Measurements from ENCODE around the gene KCNC2. TPM values are rescaled to one million over a fixed set of nuclear protein-coding genes. Genes with fewer than 3 reads are reported as not detected.

Gene KCNC2
- total RNA-seq, 1 donor from 2014 or later = not detected

DNA sequence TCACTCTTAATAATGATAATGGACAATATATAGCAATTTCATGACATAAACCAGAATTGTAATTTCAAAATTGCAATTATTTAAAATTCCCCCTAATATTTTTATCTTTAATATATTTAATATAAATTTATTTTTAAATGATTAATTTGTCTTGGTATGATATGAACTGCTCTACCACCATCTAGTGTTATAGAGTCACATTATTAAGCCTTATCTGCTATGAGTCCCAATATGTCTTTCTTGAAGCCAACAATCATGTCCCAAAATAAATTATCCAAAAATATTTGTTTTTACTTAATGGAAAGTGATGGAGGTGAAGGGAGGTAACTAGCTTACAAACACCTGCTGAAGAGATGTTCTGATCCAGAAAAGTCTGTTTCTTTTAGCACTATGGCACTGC lies 151.4 kb downstream of the KCNC2 start:
- TF ChIP-seq, protein P1, sequence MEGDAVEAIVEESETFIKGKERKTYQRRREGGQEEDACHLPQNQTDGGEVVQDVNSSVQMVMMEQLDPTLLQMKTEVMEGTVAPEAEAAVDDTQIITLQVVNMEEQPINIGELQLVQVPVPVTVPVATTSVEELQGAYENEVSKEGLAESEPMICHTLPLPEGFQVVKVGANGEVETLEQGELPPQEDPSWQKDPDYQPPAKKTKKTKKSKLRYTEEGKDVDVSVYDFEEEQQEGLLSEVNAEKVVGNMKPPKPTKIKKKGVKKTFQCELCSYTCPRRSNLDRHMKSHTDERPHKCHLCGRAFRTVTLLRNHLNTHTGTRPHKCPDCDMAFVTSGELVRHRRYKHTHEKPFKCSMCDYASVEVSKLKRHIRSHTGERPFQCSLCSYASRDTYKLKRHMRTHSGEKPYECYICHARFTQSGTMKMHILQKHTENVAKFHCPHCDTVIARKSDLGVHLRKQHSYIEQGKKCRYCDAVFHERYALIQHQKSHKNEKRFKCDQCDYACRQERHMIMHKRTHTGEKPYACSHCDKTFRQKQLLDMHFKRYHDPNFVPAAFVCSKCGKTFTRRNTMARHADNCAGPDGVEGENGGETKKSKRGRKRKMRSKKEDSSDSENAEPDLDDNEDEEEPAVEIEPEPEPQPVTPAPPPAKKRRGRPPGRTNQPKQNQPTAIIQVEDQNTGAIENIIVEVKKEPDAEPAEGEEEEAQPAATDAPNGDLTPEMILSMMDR (IDR thresholded peaks at IDR 0.05; ENCODE audit: insufficient read depth, low read length, severe bottlenecking) = no peak
- Histone ChIP-seq H3K4me3 (ENCODE audit: low read depth, low read length) (no peak overlapping the region), H3K36me3 (ENCODE audit: control insufficient read depth, insufficient read depth, low read length) (no peaks in the 10 kb centered on the region), H3K27me3 (ENCODE audit: control insufficient read depth, insufficient read depth, low read length) (no peaks in the 10 kb centered on the region)
- DNase-seq (ENCODE audit: low read depth) (peak; percentile 6), FAIRE-seq (no peak)

DNA sequence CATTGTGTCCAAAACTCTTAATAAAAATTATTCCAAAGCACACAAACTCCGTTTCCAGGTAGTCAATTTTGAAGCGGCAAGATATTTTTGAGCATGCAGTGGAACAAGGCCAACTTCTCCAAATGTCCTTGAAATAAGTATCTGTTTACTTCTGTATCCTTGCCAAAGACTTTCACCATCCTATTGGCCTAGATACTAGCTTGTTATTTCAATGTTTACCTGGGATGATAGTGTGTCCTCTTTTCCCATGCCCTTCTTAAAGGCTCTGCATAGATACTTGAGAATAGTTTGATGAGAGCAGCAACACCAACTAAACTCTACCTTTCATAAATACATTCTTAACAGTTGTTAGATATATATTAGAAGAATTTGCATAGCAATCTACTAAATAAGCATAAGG lies 160.9 kb downstream of the KCNC2 start:
- H3K4me3 ChIP-seq (ENCODE audit: low read depth, low read length) = no peak overlapping the region
- H3K27me3 ChIP-seq (ENCODE audit: control insufficient read depth, insufficient read depth, low read length) = no peaks in the 10 kb centered on the region
- no peak for DNase-seq (ENCODE audit: low read depth)
- H3K36me3 ChIP-seq (ENCODE audit: control insufficient read depth, insufficient read depth, low read length) = no peaks in the 10 kb centered on the region
- FAIRE-seq = no peak
- TF ChIP-seq, protein P1 (IDR thresholded peaks at IDR 0.05; ENCODE audit: insufficient read depth, low read length, severe bottlenecking) = no peak

DNA sequence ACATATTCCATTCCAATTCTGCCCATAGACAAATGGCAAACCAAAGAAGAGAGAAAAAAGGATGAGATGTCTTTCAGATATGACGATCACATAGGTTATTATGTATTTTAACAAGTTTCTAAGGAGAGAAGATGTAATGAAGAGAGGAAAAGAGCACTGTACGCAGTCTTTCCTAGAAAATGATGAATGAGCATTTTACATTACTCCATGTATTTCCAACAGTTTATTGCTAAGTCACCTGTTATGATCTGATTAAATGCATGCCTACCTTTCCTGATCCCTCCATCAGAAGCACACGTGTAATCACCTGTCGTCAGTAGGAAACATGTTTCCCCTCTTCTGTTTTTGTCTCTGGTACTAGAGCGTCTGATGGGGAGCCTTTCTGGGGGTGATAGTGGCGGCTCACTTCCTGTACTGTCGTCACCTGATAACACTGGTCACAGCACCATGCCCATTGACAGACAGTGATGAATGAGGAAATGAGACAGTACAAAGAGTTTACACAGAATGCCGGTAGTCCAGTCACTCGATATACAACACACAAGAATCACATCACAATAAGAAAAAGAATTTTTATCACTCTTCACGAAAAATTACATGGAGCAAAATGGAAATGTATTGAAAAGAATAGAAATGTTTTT lies 161.6 kb downstream of the KCNC2 start:
- FAIRE-seq (peak; percentile 73), DNase-seq (ENCODE audit: low read depth) (no peak)
- Histone ChIP-seq H3K4me3 (ENCODE audit: low read depth, low read length) (no peak overlapping the region), H3K27me3 (ENCODE audit: control insufficient read depth, insufficient read depth, low read length) (no peaks in the 10 kb centered on the region), H3K36me3 (ENCODE audit: control insufficient read depth, insufficient read depth, low read length) (no peaks in the 10 kb centered on the region)
- TF ChIP-seq, protein P1 (IDR thresholded peaks at IDR 0.05; ENCODE audit: insufficient read depth, low read length, severe bottlenecking) = no peak

DNA sequence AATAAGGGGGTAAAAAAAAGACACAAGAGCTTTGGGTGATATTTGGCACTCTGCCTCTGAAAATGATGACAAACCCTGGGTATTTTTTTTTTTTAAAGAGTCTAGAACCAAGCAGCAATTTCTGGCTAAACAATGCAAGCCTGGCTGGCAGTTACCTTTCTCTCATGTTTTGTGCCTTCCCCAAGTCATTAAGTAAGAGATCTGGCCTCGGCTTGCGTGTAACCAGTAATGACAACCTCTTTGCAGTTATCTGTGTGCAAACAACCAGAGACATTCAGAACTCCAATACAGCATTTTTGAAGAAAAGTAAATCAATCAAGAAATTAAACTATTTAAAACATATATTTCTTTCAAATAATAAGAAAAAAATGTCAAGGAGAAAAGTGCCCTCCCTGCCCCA lies 167.5 kb downstream of the KCNC2 start:
- H3K36me3 ChIP-seq (ENCODE audit: control insufficient read depth, insufficient read depth, low read length) = no peaks in the 10 kb centered on the region
- TF ChIP-seq, protein P1 (IDR thresholded peaks at IDR 0.05; ENCODE audit: insufficient read depth, low read length, severe bottlenecking) = no peak
- no peak for DNase-seq (ENCODE audit: low read depth)
- no peak for FAIRE-seq
- H3K4me3 ChIP-seq (ENCODE audit: low read depth, low read length) = no peak overlapping the region
- H3K27me3 ChIP-seq (ENCODE audit: control insufficient read depth, insufficient read depth, low read length) = no peaks in the 10 kb centered on the region

DNA sequence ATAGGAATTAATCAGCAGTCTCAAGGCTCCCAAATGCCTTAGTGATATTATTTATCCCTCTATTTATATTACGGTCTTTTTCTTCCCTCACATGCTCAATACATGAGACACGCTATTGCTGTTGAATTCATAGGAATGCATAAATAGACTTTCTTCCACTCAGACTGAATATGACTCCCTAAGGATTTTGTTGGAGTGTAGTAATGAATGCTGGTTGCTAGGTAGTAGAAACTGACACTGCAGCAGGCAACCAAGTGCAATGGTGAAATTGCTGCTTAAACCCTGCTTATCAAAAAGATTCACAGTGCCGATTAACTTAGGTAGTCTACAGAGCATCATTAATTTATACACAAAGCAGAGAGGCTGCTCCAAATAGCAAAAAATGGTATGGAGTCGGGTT lies 168.2 kb downstream of the KCNC2 start:
- FAIRE-seq = no peak
- Histone ChIP-seq H3K4me3 (ENCODE audit: low read depth, low read length) (no peak overlapping the region), H3K36me3 (ENCODE audit: control insufficient read depth, insufficient read depth, low read length) (no peaks in the 10 kb centered on the region), H3K27me3 (ENCODE audit: control insufficient read depth, insufficient read depth, low read length) (no peaks in the 10 kb centered on the region)
- TF ChIP-seq, protein P1 (IDR thresholded peaks at IDR 0.05; ENCODE audit: insufficient read depth, low read length, severe bottlenecking) = no peak
- no peak for DNase-seq (ENCODE audit: low read depth)

DNA sequence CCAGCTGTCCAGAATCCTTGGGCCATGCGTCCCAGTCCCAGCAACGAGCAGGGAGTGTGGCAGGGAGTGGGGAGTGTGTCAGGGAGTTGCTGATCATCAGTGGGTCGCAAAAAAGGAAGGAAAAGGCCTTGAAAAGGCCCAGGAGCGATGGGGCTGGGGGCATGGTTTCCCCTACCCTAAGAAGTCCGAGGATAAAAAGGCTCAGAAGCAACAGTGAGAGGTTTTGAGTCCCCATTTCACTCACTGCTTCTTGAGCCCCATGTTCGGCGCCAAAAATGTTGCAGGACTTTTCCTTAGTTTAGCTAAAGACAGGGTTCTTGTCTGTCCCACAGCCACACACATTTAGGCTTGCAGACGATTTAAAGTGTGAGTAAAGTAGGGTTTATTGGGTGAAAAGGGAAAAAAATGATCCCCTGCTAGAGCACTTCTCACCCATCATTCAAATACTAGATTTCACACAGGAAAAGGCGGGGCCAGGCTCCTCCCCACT lies 189.5 kb downstream of the KCNC2 start:
- no peak for FAIRE-seq
- no peak for DNase-seq (ENCODE audit: low read depth)

More for the DNA sequence above, 189.5 kb downstream of the KCNC2 start:
- Histone ChIP-seq H3K4me3 (ENCODE audit: low read depth, low read length) (no peak overlapping the region), H3K27me3 (ENCODE audit: control insufficient read depth, insufficient read depth, low read length) (no peaks in the 10 kb centered on the region), H3K36me3 (ENCODE audit: control insufficient read depth, insufficient read depth, low read length) (no peaks in the 10 kb centered on the region)
- TF ChIP-seq, protein P1 (IDR thresholded peaks at IDR 0.05; ENCODE audit: insufficient read depth, low read length, severe bottlenecking) = no peak

Data from bronchial epithelial cell (primary cell).